BE2C (cell line): Measurements from ENCODE around the gene DUSP8.
A peak's percentile ranks its signal among the peaks of the same experiment; 100 is the strongest.

ENCODE experiments used
- DNase-seq: peaks from one replicate; pipeline ENCODE4 v3.0.0-alpha.2; 2020
- H3K27me3 ChIP-seq: fragments of 250-450 bp; sonication (Bioruptor Pico); 2 replicates; pipeline ENCODE4 v1.5.1; 2020; ENCODE audit warnings: mild to moderate bottlenecking
- H3K36me3 ChIP-seq: fragments of 250-450 bp; sonication (Bioruptor Pico); 2 replicates; pipeline ENCODE4 v1.5.1; 2020; ENCODE audit warnings: mild to moderate bottlenecking
- H3K4me1 ChIP-seq: fragments of 250-450 bp; sonication (Bioruptor Pico); 2 replicates; pipeline ENCODE4 v1.5.1; 2020
- H3K4me3 ChIP-seq: 2 replicates; pipeline ENCODE4 v1.5.1; 2011; ENCODE audit warnings: low read depth, low read length
- H3K9me3 ChIP-seq: fragments of 250-450 bp; sonication (Bioruptor Pico); 2 replicates; pipeline ENCODE4 v1.5.1; 2020
- CTCF ChIP-seq: IDR thresholded peaks from 2 replicates; pipeline ENCODE4 v1.5.1; 2012; ENCODE audit warnings: mild to moderate bottlenecking, low read depth, low read length

Gene DUSP8

DNA sequence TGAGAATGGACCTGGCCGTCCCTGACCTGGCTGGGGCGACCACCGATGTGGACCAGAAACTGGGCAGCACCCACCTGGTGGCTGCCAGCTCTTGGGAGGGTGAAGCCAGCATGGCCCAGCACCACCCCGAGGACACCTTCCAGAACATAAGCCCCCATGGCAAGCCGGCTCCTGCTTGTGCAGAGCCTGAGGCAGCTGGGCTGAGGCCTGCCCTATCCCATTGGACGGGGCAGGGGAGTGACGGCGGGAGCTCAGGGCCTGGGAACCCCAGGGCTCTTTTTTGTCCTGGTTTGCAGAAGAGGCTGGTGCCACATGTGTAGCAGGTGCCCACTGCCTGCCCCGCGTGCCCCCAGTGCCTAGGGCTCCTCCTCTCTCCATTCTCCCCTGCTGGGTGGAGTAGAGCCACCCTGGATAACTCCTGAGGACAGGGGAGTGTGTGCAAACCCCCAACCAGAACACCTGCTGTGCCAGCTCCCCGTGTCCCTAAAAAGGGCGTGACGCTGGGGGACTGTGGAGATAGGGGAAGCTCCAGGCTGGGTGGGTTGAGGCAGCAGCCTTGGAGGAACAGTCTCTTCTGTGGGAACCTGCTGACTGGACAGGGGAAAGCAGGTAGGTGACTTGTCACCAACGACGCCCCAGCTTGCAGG is 11.9 kb downstream of the DUSP8 start:
- DNase-seq, result no peak
- Histone ChIP-seq H3K9me3 (no peaks in the 10 kb centered on the region), H3K27me3 (no peaks in the 10 kb centered on the region), H3K4me1 (peaks cover 4% of the 10 kb centered on the region; the same call in 1 of the 2 replicates), H3K4me3 (no peak overlapping the region), H3K36me3 (no peaks in the 10 kb centered on the region)
- no peak for TF ChIP-seq CTCF

GRCh38 chr11:1559111-1559951 is 12.7 kb downstream of the DUSP8 start:
- DNase-seq, result peak; percentile 60
- Histone ChIP-seq H3K27me3 (no peaks in the 10 kb centered on the region), H3K36me3 (no peaks in the 10 kb centered on the region), H3K9me3 (no peaks in the 10 kb centered on the region), H3K4me3 (no peak overlapping the region), H3K4me1 (no peaks in the 10 kb centered on the region; the same call in 1 of the 2 replicates)
- no peak for TF ChIP-seq CTCF

- Histone ChIP-seq H3K4me1 (no peaks in the 10 kb centered on the region), H3K36me3 (no peaks in the 10 kb centered on the region), H3K4me3 (no peak overlapping the region), H3K27me3 (no peaks in the 10 kb centered on the region), H3K9me3 (no peaks in the 10 kb centered on the region)
- no peak for TF ChIP-seq CTCF
- DNase-seq, result no peak
Observed at GRCh38 chr11:1558775-1559110, 13.3 kb downstream of the DUSP8 start.

GRCh38 chr11:1557904-1558774 is 13.9 kb downstream of the DUSP8 start:
- H3K4me3 ChIP-seq, result no peak overlapping the region
- no peak for DNase-seq
- H3K4me1 ChIP-seq, result no peaks in the 10 kb centered on the region
- H3K9me3 ChIP-seq, result no peaks in the 10 kb centered on the region
- no peaks in the 10 kb centered on the region for H3K27me3 ChIP-seq
- TF ChIP-seq CTCF, result no peak
- H3K36me3 ChIP-seq, result no peaks in the 10 kb centered on the region

DNA sequence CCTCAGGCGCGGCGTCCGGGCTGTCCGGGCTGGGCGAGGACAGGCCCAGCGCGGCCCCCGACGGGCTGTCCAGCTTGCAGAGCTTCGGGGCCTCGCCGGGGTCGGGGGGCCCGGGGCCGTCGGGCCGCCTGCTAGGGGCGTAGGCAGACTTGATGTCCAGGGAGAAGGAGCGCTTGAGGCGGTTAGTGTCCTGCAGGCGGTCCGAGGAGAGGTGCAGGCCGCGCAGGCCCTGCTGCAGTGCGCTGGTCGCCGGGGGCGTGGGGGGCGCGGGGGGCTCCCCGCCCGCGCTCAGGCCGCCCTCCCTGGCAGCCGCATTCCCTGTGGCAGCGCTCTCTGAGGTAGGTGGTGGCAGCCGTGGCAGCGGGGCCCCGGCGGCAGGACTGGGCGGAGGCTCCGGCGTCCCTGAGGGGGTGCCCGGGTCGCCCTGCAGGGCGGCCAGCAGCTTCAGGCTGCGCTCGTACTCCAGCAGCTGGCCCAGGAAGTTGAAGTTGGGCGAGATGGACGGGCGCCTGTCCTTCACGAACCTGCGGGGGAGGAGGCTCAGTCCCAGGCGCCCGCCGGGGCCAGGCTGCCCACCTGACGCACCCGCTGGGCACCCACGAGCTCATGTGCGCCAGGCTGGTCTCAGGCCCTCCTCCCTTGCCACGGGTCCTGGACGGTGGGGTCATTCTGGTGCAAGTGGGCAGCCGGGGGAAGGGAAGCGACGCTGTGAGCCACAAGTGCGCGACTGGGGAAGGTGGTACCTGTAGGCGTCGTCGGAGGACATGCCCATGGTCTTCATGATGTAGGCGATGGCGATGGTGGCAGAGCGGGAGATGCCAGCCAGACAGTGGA is 14.8 kb downstream of the DUSP8 start:
- H3K9me3 ChIP-seq, result no peaks in the 10 kb centered on the region
- no peak overlapping the region for H3K4me3 ChIP-seq
- no peak for DNase-seq
- no peak for TF ChIP-seq CTCF
- H3K36me3 ChIP-seq, result no peaks in the 10 kb centered on the region
- H3K27me3 ChIP-seq, result no peaks in the 10 kb centered on the region
- no peaks in the 10 kb centered on the region for H3K4me1 ChIP-seq
